ENCODE data around the gene PLAC8L1. TPM values are rescaled to one million over a fixed set of nuclear protein-coding genes. Genes with fewer than 3 reads are reported as not detected.

Gene PLAC8L1
- polyA plus RNA-seq, 6 donors from 2014 or later = not detected

DNA sequence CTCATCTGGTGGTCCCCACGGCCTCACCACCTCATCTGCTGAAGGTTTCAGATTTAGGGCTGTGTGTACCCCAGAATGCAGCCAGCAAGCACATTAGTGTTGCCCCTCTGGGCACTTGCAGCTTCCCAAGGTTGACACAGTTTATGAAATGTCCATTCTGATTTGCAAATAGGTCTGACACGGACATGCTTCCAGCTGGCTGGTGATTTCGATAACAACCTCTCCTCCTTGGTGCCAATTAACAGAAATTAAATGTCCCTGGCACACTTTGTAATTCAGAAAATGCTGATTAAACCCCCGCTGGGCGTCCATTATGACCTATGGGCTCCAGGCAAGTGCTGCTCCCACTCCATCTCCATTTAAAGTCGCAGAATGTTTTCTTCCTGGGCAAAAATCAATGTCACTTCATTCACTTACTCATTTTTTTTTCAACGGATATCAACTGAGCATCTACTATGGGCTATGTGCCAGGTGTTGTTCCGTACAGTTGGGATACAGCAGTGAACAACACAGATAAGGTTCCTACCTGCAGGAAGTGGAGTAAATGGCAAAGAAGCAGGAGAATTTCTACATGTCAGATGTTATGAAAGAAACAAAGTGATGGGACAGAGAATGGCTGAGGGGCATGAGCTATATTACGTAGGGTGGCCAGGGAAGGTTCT is 32.0 kb downstream of the PLAC8L1 start:
- H3K36me3 Mint-ChIP-seq = no peaks in the 10 kb centered on the region
- no peak for DNase-seq
- ATAC-seq (ENCODE audit: low read depth in 2 of 2) = no peak
- H3K9me3 Mint-ChIP-seq = no peaks in the 10 kb centered on the region
- H3K27me3 Mint-ChIP-seq = peaks cover 5 to 27% (median 7%) of the 10 kb centered on the region in 3 donors
- no peak overlapping the region for H3K27ac Mint-ChIP-seq
- H3K4me3 Mint-ChIP-seq = no peak overlapping the region
- no peaks in the 10 kb centered on the region for H3K4me1 Mint-ChIP-seq

DNA sequence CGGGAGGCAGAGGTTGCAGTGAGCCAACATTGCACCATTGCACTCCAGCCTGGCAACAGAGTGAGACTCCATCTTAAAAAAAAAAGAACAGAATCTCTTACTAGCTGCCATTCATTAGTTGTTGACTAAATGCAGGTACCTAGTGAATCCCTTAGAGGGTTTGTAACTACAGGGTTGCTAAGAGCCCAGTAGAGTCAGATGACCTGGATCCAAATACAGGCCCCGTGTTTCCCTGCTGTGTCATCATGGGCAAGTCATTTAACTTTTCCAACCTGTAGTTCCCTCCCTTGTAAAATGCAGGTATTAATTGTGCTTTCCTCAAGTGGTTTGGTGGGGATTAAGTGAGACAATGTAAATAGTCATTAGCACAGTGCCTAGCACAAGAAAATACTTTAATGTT is 32.8 kb downstream of the PLAC8L1 start:
- no peak overlapping the region for H3K4me3 Mint-ChIP-seq
- DNase-seq = no peak
- no peaks in the 10 kb centered on the region for H3K4me1 Mint-ChIP-seq
- no peak overlapping the region for H3K27ac Mint-ChIP-seq
- H3K9me3 Mint-ChIP-seq = no peaks in the 10 kb centered on the region
- ATAC-seq (ENCODE audit: low read depth in 2 of 2) = no peak
- H3K27me3 Mint-ChIP-seq = peaks cover 5 to 23% (median 7%) of the 10 kb centered on the region in 3 donors
- no peaks in the 10 kb centered on the region for H3K36me3 Mint-ChIP-seq

DNA sequence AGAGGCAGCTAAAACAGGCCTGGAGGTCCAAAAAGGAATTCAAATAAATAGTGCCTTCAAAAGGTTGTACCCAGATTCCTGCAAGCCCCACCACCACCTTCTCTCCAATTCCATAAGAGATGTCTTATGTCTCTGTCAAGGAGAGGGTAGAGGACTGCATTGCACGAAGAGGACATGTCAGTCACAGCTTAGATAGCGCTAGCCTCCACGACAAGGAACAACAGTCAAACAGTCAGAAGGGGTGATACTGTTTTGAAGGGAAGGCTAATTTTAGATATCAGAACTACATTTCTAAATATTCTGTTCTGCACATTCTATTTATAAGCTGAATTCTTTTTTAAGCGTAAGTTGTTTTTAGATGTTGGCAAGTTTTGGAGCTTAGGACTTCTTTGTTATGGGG is 34.2 kb downstream of the PLAC8L1 start:
- H3K27me3 Mint-ChIP-seq = peaks cover 5 to 29% (median 7%) of the 10 kb centered on the region in 3 donors
- H3K27ac Mint-ChIP-seq = peak overlapping the region in 1 of 6 donors; percentile 10

DNA sequence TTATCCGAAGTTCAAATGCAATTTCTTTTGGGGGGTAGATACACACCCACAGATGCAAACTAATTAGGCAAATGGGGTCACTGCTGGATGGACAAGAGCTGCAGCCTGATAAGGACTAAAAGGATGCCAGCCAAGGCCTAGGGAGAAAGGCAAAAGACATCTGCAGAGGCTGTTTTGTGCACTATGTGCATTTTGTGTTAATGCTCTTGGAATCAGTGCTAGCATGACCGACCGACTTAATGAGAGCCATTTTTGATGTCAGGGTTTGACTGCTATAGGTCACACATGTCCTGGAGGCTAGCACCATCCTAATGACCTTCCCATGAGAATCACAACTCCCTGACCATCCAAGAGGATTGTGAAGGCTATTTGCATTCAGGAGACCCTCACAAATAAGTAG is 34.6 kb downstream of the PLAC8L1 start:
- Mint-ChIP-seq H3K4me1 (no peaks in the 10 kb centered on the region), H3K36me3 (no peaks in the 10 kb centered on the region), H3K27me3 (peaks cover 5 to 31% (median 7%) of the 10 kb centered on the region in 3 donors), H3K27ac (no peak overlapping the region), H3K4me3 (no peak overlapping the region), H3K9me3 (no peaks in the 10 kb centered on the region)
- DNase-seq = no peak
- no peak for ATAC-seq (ENCODE audit: low read depth in 2 of 2)

More for the DNA sequence above, 34.2 kb downstream of the PLAC8L1 start:
- Mint-ChIP-seq H3K4me3 (no peak overlapping the region), H3K9me3 (no peaks in the 10 kb centered on the region), H3K36me3 (no peaks in the 10 kb centered on the region), H3K4me1 (no peaks in the 10 kb centered on the region)
- ATAC-seq (ENCODE audit: low read depth in 2 of 2) (no peak), DNase-seq (no peak)

DNA sequence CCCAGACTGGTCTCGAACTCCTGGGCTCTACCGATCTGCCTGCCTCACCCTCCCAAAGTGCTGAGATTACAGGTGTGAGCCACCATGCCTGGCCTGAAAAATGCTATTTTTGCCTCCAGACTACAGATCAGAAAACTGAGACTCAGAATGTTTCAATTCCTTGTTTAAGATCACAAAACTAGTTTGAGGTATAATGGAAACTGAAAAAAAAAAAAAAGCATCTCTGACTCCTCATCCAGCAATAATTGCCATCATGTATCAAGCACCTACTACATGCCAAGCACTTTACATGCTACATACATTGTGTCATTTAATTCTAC is 35.6 kb downstream of the PLAC8L1 start:
- Mint-ChIP-seq H3K4me3 (no peak overlapping the region), H3K4me1 (no peaks in the 10 kb centered on the region), H3K27ac (no peak overlapping the region), H3K9me3 (no peaks in the 10 kb centered on the region), H3K27me3 (peaks cover 5 to 28% (median 7%) of the 10 kb centered on the region in 3 donors), H3K36me3 (no peaks in the 10 kb centered on the region)
- DNase-seq (no peak), ATAC-seq (ENCODE audit: low read depth in 2 of 2) (no peak)

DNA sequence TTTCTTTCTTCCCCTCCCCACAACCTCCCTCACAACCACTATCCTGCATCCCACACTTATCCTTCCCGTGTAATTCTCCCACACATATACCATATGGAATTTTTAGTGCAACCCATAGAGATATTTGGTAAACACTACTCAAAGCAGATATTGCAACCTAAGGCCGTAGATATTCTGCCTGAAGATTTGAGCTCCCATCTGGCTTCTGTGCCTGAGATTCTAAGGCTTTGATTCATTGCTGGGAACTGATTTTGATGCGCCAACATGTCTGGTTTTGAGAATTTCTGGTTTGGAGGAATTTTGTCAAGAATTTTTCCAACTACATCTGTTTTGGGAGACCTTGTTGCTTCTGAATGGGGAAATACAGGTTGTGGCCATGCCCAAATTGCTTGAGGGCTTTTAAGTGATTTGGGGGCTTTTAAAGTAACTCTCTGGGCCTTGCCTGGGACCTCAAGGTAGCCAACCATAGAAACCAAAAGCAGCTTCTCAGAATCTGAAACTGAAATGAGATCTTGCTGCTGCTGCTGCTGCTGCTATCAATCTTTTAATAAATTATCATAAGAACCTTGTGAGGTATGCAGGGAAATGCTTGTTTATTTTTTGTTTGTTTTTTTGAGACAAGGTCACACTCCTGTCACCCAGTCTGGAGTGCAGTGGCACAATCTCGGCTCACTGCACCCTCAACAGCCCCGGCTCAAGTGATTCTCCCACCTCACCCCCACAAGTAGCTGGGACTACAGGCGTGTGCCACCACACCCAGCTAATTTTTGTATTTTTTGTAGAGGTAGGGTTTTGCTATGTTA is 36.2 kb downstream of the PLAC8L1 start:
- H3K27me3 Mint-ChIP-seq = peaks cover 5 to 26% (median 9%) of the 10 kb centered on the region in 3 donors
- no peaks in the 10 kb centered on the region for H3K36me3 Mint-ChIP-seq
- ATAC-seq (ENCODE audit: low read depth in 2 of 2) (no peak), DNase-seq (no peak)
- no peaks in the 10 kb centered on the region for H3K9me3 Mint-ChIP-seq
- peak overlapping the region in 1 of 6 donors; percentile 4 for H3K27ac Mint-ChIP-seq
- H3K4me1 Mint-ChIP-seq = no peaks in the 10 kb centered on the region
- no peak overlapping the region for H3K4me3 Mint-ChIP-seq

DNA sequence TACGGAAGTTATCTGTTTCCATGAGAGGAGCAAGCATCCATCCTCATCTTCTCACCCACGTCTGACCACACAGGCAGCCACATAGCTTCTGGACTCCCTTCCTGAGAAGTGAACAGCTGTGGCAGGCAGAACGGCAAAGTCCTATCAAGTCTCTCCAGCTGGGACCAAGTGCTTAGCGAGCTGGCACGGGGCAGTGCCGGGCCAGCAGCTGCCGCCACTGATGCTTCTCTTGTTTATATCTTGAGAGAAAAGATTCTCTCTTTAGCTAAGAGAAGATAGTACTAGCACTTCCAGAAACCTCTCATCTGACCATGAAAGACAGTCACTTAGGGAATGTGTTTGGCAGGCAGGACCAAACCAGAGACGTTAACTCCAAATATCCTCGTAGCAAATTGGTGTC is 37.2 kb downstream of the PLAC8L1 start:
- H3K9me3 Mint-ChIP-seq = no peaks in the 10 kb centered on the region
- H3K36me3 Mint-ChIP-seq = no peaks in the 10 kb centered on the region
- DNase-seq (no peak), ATAC-seq (ENCODE audit: low read depth in 2 of 2) (no peak)
- no peaks in the 10 kb centered on the region for H3K4me1 Mint-ChIP-seq
- no peak overlapping the region for H3K4me3 Mint-ChIP-seq
- H3K27me3 Mint-ChIP-seq = peaks cover 5 to 27% (median 9%) of the 10 kb centered on the region in 3 donors
- H3K27ac Mint-ChIP-seq = peak overlapping the region in 1 of 6 donors; percentile 51

DNA sequence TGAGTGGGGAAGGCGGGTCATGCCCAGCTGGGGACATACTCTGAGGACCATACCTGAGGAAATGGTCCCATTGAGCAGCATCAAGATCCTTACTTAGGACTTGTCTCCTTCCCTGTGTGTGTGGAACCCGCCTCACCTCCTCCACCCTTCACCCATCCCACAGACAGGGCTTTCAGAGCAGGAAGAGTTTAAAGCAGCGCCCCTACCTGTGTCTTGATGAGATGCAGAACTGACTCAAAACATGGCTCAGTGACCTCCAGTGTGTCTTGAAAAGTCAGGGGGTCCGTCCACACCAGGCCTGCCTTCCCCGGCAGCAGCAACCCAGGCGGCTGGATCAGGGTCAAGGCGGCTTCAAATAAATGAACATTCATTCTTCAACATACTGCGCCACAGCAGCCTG is 38.4 kb downstream of the PLAC8L1 start:
- H3K4me1 Mint-ChIP-seq = no peaks in the 10 kb centered on the region
- ATAC-seq (ENCODE audit: low read depth in 2 of 2) (no peak), DNase-seq (no peak)
- no peak overlapping the region for H3K27ac Mint-ChIP-seq
- H3K27me3 Mint-ChIP-seq = peaks cover 4 to 24% (median 8%) of the 10 kb centered on the region in 3 donors
- no peak overlapping the region for H3K4me3 Mint-ChIP-seq
- no peaks in the 10 kb centered on the region for H3K36me3 Mint-ChIP-seq
- H3K9me3 Mint-ChIP-seq = no peaks in the 10 kb centered on the region

DNA sequence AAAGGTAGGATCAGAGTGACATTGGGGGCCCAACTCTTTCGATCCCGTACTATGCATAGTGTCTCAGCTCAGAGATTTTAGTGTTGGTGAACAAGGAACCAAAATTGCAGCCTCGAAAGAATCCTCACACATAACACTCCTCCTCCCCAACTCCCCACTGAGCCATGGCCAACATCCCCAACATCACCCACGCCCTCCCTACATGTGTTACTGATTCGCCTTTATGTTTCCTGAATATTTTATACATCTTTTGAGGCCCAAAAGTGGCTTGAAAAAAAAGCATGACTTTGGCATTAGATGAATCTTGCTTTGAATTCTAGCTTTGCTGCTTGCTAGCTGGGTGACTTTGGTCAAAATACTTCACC is 45.2 kb downstream of the PLAC8L1 start:
- Mint-ChIP-seq H3K27me3 (peaks cover 20 to 38% (median 22%) of the 10 kb centered on the region in 3 donors), H3K4me1 (no peaks in the 10 kb centered on the region), H3K4me3 (no peak overlapping the region), H3K36me3 (no peaks in the 10 kb centered on the region), H3K27ac (peak overlapping the region in 1 of 6 donors; percentile 55), H3K9me3 (peaks cover 0 to 3% (median 0%) of the 10 kb centered on the region in 7 donors)
- ATAC-seq (ENCODE audit: low read depth in 2 of 2) (no peak), DNase-seq (no peak)

DNA sequence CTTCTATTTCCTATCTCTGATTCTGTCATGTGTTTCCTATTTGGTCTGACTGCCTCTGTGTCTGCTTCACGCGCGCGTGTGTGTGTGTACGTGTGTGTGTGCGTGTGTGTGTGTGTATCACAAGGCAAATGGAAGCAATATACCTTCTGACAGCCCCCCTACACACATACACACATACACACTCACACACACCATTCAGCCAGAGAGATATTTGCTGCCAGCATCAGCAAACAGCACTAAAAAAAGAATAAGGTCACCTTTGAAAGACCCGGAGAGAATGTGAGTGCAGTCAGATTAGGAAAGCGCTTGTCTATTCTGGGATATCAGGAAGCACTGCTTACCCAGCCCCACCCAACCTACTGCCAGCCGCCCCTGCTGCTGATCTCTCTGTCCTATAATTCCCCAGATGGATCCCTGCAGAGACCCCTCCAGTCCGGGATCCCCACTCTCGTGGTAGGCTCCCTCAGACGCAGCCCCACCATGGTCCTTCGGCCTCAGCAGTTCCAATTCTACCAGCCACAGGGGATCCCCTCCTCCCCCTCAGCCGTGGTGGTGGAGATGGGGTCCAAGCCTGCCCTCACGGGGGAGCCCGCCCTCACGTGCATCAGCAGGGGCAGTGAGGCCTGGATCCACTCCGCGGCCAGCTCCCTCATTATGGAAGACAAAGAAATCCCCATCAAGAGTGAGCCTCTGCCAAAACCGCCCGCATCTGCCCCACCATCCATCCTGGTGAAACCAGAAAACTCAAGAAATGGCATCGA is 45.7 kb downstream of the PLAC8L1 start:
- ATAC-seq (ENCODE audit: low read depth in 2 of 2) (no peak), DNase-seq (no peak)
- Mint-ChIP-seq H3K36me3 (no peaks in the 10 kb centered on the region), H3K9me3 (peaks cover 0 to 3% (median 0%) of the 10 kb centered on the region in 7 donors), H3K4me3 (no peak overlapping the region), H3K4me1 (no peaks in the 10 kb centered on the region), H3K27me3 (peaks cover 20 to 38% (median 23%) of the 10 kb centered on the region in 3 donors), H3K27ac (peak overlapping the region in 1 of 6 donors; percentile 65)

DNA sequence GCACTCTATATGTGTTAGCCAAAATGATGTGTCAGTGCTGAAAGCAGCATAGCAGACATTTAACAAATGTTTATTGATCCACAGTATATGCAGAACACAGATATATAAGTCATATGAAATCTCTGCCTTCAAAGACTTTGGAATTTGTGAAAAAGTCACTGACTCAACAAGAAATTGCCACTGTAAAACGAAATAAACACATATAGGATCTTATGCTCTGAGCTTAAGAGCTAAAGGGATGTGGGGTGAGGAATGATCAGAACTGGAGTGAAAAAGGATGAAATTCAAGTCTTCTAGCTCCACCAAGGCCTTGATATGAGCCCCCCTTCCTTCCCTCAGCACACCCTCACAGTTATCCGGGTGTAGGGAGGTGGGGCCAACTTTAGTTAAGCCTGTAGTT is 49.9 kb downstream of the PLAC8L1 start:
- no peak for DNase-seq

DNA sequence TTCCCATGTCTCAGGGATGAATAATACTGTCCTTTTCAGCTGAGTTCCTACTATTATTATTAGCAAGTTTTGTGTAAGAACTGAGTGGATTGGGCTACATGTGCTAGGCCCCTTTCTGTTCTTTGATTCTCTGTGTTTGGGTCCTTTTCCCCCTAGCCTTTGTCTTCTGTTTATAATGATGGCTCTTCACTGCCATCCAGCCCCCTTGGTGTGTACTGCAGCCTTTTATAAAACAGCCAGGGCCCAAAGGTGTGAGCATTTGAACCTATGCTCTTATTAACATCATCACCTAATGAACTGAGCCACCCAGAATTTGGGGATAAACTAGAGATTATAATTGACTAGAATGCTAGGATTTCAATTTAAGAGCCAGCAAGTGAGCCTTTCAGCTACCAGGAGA is 52.6 kb downstream of the PLAC8L1 start:
- Mint-ChIP-seq H3K4me1 (no peaks in the 10 kb centered on the region), H3K27ac (no peak overlapping the region)
- ATAC-seq (ENCODE audit: low read depth in 2 of 2) = no peak

More for the DNA sequence above, 49.9 kb downstream of the PLAC8L1 start:
- Mint-ChIP-seq H3K9me3 (peaks cover 0 to 3% (median 0%) of the 10 kb centered on the region in 7 donors), H3K4me1 (no peaks in the 10 kb centered on the region), H3K36me3 (no peaks in the 10 kb centered on the region), H3K27me3 (peaks cover 17 to 41% (median 28%) of the 10 kb centered on the region in 3 donors), H3K27ac (no peak overlapping the region), H3K4me3 (peak overlapping the region in 1 of 8 donors; percentile 4)
- no peak for ATAC-seq (ENCODE audit: low read depth in 2 of 2)

DNA sequence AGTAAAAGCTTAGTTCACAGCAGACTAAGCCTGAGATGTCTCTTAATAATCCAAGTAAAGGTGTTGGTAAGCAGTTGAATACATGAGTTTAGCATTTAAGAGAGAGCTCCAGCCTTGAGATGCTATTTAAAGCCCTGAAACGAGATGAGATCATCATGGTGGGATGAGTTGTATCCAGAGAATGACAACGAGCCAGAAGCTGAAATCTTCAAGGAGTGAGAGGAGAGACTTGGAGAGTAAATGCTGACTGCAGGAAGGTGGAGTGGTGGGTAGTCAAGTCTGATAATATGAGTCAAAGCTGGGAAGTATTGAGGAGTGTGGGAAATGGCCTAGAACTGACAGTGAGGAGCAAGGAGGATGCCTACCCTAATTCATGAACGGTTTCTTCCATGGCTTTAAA is 53.7 kb downstream of the PLAC8L1 start:
- Mint-ChIP-seq H3K36me3 (no peaks in the 10 kb centered on the region), H3K4me1 (no peaks in the 10 kb centered on the region), H3K27ac (no peak overlapping the region), H3K27me3 (peaks cover 10 to 37% (median 21%) of the 10 kb centered on the region in 3 donors), H3K9me3 (no peaks in the 10 kb centered on the region), H3K4me3 (no peak overlapping the region)
- DNase-seq (no peak), ATAC-seq (ENCODE audit: low read depth in 2 of 2) (no peak)

More for the DNA sequence above, 52.6 kb downstream of the PLAC8L1 start:
- H3K27me3 Mint-ChIP-seq = peaks cover 11 to 44% (median 21%) of the 10 kb centered on the region in 3 donors
- no peak overlapping the region for H3K4me3 Mint-ChIP-seq
- no peak for DNase-seq
- no peaks in the 10 kb centered on the region for H3K9me3 Mint-ChIP-seq
- H3K36me3 Mint-ChIP-seq = no peaks in the 10 kb centered on the region
